EL (cell line): ENCODE results near the gene FLOT2.
"Not testable (repeated sequence)": the region's sequence is repeated elsewhere in the genome, so short reads cannot be mapped to it uniquely, and the experiment has no call there.

Experiments used
- DNase-seq: peaks from one replicate; pipeline ENCODE4 v3.0.0-alpha.2; 2016

The FLOT2 gene

GRCh38 chr17:28895794-28896447, 1.6 kb downstream of the FLOT2 start:
- DNase-seq: no peak

GRCh38 chr17:28893248-28894183, 4.0 kb downstream of the FLOT2 start:
- not testable (repeated sequence) for DNase-seq

GRCh38 chr17:28892024-28892423, 5.5 kb downstream of the FLOT2 start:
- no peak for DNase-seq

- DNase-seq: no peak
These were observed 6.3 kb downstream of the FLOT2 start for GRCh38 chr17:28891201-28891600.

GRCh38 chr17:28889996-28890395, 7.5 kb downstream of the FLOT2 start:
- no peak for DNase-seq

- no peak for DNase-seq
These were observed 8.7 kb downstream of the FLOT2 start for GRCh38 chr17:28888832-28889231.

GRCh38 chr17:28887871-28888471, 9.6 kb downstream of the FLOT2 start:
- no peak for DNase-seq

GRCh38 chr17:28885951-28886350, 11.6 kb downstream of the FLOT2 start:
- DNase-seq: no peak

- no peak for DNase-seq
These were observed 12.2 kb downstream of the FLOT2 start for GRCh38 chr17:28885363-28885762.

GRCh38 chr17:28883967-28884702, 13.4 kb downstream of the FLOT2 start:
- no peak for DNase-seq

GRCh38 chr17:28882154-28882895, 15.2 kb downstream of the FLOT2 start:
- no peak for DNase-seq

GRCh38 chr17:28881533-28882056, 15.9 kb downstream of the FLOT2 start:
- no peak for DNase-seq

GRCh38 chr17:28880572-28880945, 17.0 kb downstream of the FLOT2 start:
- no peak for DNase-seq

- DNase-seq: no peak
These were observed 17.5 kb downstream of the FLOT2 start for GRCh38 chr17:28879886-28880571.

- peak; percentile 36 for DNase-seq
These were observed 18.6 kb downstream of the FLOT2 start for GRCh38 chr17:28878981-28879380.

- peak; percentile 31 for DNase-seq
These were observed 19.2 kb downstream of the FLOT2 start for GRCh38 chr17:28878158-28878910.

GRCh38 chr17:28877150-28877711, 20.3 kb downstream of the FLOT2 start:
- DNase-seq: not testable (repeated sequence)

GRCh38 chr17:28875848-28876550, 21.5 kb downstream of the FLOT2 start:
- DNase-seq: no peak

GRCh38 chr17:28874750-28875149, 22.8 kb downstream of the FLOT2 start:
- no peak for DNase-seq

GRCh38 chr17:28873839-28874238, 23.7 kb downstream of the FLOT2 start:
- DNase-seq: no peak
